HepG2 (cell line): ENCODE results near the gene TPPP2.

Experiments used
- MAX ChIP-seq: IDR thresholded peaks from 2 replicates; pipeline ENCODE4 v1.6.1; 2012; ENCODE audit warnings: inconsistent platforms
- SP1 ChIP-seq, 2 experiments: fragments of 450-650 bp in 1 of 2; sonication (generic) in 1 of 2; formaldehyde crosslinking in 1 of 2; IDR thresholded peaks; 2 replicates each; pipeline versions ENCODE4 v1.4.0 to v1.6.1; 2016 to 2020; ENCODE audit warnings: missing genetic modification reagents in 1 of 2
- ZNF644 ChIP-seq: IDR thresholded peaks from 2 replicates; pipeline ENCODE4 v1.6.1; 2016; ENCODE audit warnings: low read depth
- TF ChIP-seq, protein P1 (sequence below): sonication (generic); formaldehyde crosslinking; IDR thresholded peaks from 2 replicates; pipeline ENCODE4 v1.5.0; 2020; ENCODE audit warnings: mild to moderate bottlenecking, missing genetic modification reagents, moderate library complexity

DNA sequence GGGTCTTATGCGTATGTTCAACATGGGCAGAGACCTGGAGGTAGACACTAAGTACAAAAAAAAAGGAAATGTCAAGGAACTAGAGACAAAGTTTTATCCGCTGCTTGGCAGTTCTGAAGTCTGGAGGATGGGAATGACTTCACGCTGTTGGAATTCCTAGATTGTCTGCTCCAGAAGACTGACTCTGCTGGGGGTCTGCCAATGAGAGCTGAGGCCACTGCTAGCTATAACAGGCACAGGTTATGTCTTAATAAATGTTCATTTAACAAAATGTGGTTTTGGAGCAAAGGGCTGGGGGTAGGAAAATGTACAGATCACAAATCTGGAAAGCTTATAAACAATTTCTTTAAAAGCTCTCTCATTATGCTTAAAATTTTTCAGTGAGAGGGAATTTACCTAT, 33.5 kb downstream of the TPPP2 start:
- no peak for TF ChIP-seq MAX
- TF ChIP-seq, protein P1, sequence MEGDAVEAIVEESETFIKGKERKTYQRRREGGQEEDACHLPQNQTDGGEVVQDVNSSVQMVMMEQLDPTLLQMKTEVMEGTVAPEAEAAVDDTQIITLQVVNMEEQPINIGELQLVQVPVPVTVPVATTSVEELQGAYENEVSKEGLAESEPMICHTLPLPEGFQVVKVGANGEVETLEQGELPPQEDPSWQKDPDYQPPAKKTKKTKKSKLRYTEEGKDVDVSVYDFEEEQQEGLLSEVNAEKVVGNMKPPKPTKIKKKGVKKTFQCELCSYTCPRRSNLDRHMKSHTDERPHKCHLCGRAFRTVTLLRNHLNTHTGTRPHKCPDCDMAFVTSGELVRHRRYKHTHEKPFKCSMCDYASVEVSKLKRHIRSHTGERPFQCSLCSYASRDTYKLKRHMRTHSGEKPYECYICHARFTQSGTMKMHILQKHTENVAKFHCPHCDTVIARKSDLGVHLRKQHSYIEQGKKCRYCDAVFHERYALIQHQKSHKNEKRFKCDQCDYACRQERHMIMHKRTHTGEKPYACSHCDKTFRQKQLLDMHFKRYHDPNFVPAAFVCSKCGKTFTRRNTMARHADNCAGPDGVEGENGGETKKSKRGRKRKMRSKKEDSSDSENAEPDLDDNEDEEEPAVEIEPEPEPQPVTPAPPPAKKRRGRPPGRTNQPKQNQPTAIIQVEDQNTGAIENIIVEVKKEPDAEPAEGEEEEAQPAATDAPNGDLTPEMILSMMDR (CRISPR knock-in tag) = no peak
- no peak for TF ChIP-seq SP1 (IDR thresholded peaks at IDR 0.05)
- TF ChIP-seq SP1 (CRISPR knock-in tag; IDR thresholded peaks at IDR 0.05) = no peak
- no peak for TF ChIP-seq ZNF644
